HG03575 (cell line): Measurements from ENCODE around the gene TMEM94.
"Not testable (repeated sequence)": the region's sequence is repeated elsewhere in the genome, so short reads cannot be mapped to it uniquely, and the experiment has no call there.

ENCODE experiments used
- ATAC-seq: cut with Tn5 transposase; IDR thresholded peaks from one replicate; pipeline ENCODE4 v1.9.1; 2021; ENCODE audit not compliant: unreplicated experiment, insufficient number of reproducible peaks, low FRiP score; ENCODE audit errors: extremely low read depth

The TMEM94 gene

GRCh38 chr17:75456417-75457046 is at the start of gene TMEM94:
Gene TMEM94, plus strand, starts transcription at chr17:75456635. Its CDS starts 15,271 bp downstream, at chr17:75471906.
- no peak for ATAC-seq

GRCh38 chr17:75407655-75408352 is 48.6 kb upstream of the TMEM94 start:
- ATAC-seq: no peak

GRCh38 chr17:75410141-75410540 is 46.3 kb upstream of the TMEM94 start:
- ATAC-seq: no peak

GRCh38 chr17:75411328-75412067 is 44.9 kb upstream of the TMEM94 start:
- ATAC-seq: no peak

- ATAC-seq: no peak
Measured at GRCh38 chr17:75412455-75413317, 43.7 kb upstream of the TMEM94 start.

- ATAC-seq: no peak
Measured at GRCh38 chr17:75414488-75414887, 41.9 kb upstream of the TMEM94 start.

- ATAC-seq: no peak
Measured at GRCh38 chr17:75416006-75416405, 40.4 kb upstream of the TMEM94 start.

- ATAC-seq: no peak
Measured at GRCh38 chr17:75417054-75417580, 39.3 kb upstream of the TMEM94 start.

- ATAC-seq: no peak
Measured at GRCh38 chr17:75418531-75418930, 37.9 kb upstream of the TMEM94 start.

GRCh38 chr17:75428543-75429469 is 27.6 kb upstream of the TMEM94 start:
- no peak for ATAC-seq

- no peak for ATAC-seq
Measured at GRCh38 chr17:75430159-75430974, 26.1 kb upstream of the TMEM94 start.

- no peak for ATAC-seq
Measured at GRCh38 chr17:75433218-75433783, 23.1 kb upstream of the TMEM94 start.

- ATAC-seq: not testable (repeated sequence)
Measured at GRCh38 chr17:75434433-75434832, 22.0 kb upstream of the TMEM94 start.

- ATAC-seq: not testable (repeated sequence)
Measured at GRCh38 chr17:75437404-75437803, 19.0 kb upstream of the TMEM94 start.

- no peak for ATAC-seq
Measured at GRCh38 chr17:75439287-75439686, 17.1 kb upstream of the TMEM94 start.

GRCh38 chr17:75440738-75441448 is 15.5 kb upstream of the TMEM94 start:
- ATAC-seq: no peak
